ENCODE measurements around the gene LRRC7. TPM values are rescaled to one million over a fixed set of nuclear protein-coding genes. Genes with fewer than 3 reads are reported as not detected.

LRRC7 gene
- total and polyA plus RNA-seq, 4 experiments from 2014 or later = not detected

DNA sequence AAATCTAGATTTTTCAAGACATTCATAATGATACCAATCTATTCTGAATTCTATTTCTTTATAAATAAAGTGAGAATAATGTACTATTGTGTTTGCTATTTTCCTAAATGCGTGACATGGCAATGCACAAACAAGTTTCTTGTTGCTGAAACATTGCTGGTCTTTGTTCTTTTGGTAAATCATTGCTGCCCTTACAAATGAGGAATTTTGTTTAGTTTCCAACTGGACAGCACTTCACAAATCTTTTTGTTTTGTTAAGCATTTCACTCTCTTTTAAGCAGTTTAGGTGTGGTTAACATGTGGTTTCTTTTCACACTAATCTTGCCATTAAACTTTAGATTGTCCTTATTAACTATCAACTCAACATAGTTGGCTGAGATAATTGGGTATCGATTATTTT is 94.6 kb downstream of the LRRC7 start:
- intact Hi-C loops (cut with micrococcal nuclease) = no loop called here

DNA sequence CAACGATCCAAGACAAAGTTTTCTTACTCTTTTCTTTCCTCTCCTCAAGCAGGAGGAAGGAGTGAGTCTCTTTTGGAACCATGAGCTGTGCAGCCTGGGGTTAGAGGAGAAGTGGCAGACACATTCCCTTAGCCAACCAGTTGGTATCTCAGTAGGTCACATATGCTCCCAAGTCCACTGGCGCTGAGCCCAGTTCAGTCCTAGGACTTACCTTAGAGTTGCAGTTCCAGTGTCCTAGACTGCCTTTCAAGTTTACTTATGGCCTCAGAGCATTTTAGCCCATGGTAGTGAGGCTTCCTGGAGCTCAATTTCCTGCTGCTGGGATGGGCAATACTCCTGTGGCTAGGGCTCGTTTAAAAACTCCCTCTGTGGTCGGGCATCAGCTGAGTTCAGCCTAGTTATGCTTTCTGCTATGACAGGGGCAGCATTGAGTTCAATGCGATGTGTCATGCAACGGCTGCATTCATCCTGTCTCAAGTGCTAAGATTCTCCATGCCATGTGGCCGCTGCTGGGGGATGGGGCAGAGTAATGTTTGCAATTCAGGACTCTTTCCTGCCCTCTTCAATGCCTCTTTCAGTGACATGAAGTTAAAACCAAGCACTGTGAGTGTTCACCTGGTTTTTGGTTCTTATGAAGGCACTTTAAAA is 103.8 kb downstream of the LRRC7 start:
- Histone ChIP-seq H3K36me3 (ENCODE audit: insufficient read depth, low read length) (no peaks in the 10 kb centered on the region), H3K27me3 (ENCODE audit: insufficient read depth, low read length) (no peaks in the 10 kb centered on the region), H3K9me3 (ENCODE audit: control insufficient read depth in 1 of 2, low read length in 2 of 2) (no peaks in the 10 kb centered on the region), H3K27ac (ENCODE audit: low read depth, low read length) (no peak overlapping the region), H3K4me3 (ENCODE audit: low read length in 2 of 2) (no peak overlapping the region), H3K4me1 (ENCODE audit: insufficient read depth, low read length) (no peaks in the 10 kb centered on the region)
- Mint-ChIP-seq H3K9me3 (peaks cover 2 to 14% (median 9%) of the 10 kb centered on the region in 8 donors), H3K36me3 (no peaks in the 10 kb centered on the region), H3K27ac (no peak overlapping the region), H3K4me3 (no peak overlapping the region), H3K4me1 (no peaks in the 10 kb centered on the region), H3K27me3 (no peaks in the 10 kb centered on the region)
- POLR2A ChIA-PET (ENCODE audit: partially characterized antibody) = no interaction called here
- no peak for DNase-seq
- intact Hi-C loops (cut with micrococcal nuclease) = no loop called here
- CTCF ChIA-PET (ENCODE audit: partially characterized antibody) = no interaction called here

More for the DNA sequence above, 94.6 kb downstream of the LRRC7 start:
- no peaks in the 10 kb centered on the region for H3K36me3 Mint-ChIP-seq
- ChIA-PET POLR2A (ENCODE audit: partially characterized antibody) (no interaction called here), CTCF (ENCODE audit: partially characterized antibody) (no interaction called here)
- no peak overlapping the region for H3K27ac Mint-ChIP-seq
- peaks cover 5 to 32% (median 14%) of the 10 kb centered on the region in 8 donors for H3K9me3 Mint-ChIP-seq
- Histone ChIP-seq H3K4me3 (ENCODE audit: low read length in 2 of 2) (no peak overlapping the region), H3K4me1 (ENCODE audit: insufficient read depth, low read length) (no peaks in the 10 kb centered on the region), H3K27ac (ENCODE audit: low read depth, low read length) (no peak overlapping the region), H3K9me3 (ENCODE audit: control insufficient read depth in 1 of 2, low read length in 2 of 2) (no peaks in the 10 kb centered on the region), H3K27me3 (ENCODE audit: insufficient read depth, low read length) (no peaks in the 10 kb centered on the region), H3K36me3 (ENCODE audit: insufficient read depth, low read length) (no peaks in the 10 kb centered on the region)
- H3K4me3 Mint-ChIP-seq = no peak overlapping the region
- H3K4me1 Mint-ChIP-seq = no peaks in the 10 kb centered on the region
- H3K27me3 Mint-ChIP-seq = no peaks in the 10 kb centered on the region
- no peak for DNase-seq

DNA sequence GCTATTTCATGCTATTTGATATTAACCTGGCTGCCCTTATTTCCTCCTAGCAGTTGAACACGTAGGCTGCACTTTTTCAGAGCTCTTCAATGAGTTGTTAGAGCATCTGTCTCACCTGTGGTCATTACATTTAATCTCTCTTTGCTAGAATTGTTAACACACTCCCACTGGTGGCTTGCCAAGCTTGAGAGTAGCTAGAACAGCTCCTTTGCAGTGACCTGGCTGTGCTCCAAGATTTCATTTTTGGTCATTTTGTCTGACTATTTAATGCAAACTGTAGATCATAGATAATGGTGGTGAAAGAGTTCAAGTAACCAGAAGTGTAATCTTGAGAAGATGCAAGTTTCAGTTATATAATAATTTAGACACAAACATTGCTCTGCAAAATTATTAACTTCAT is 105.6 kb downstream of the LRRC7 start:
- Histone ChIP-seq H3K4me3 (ENCODE audit: low read length in 2 of 2) (no peak overlapping the region), H3K9me3 (ENCODE audit: control insufficient read depth in 1 of 2, low read length in 2 of 2) (no peaks in the 10 kb centered on the region), H3K27me3 (ENCODE audit: insufficient read depth, low read length) (no peaks in the 10 kb centered on the region), H3K4me1 (ENCODE audit: insufficient read depth, low read length) (no peaks in the 10 kb centered on the region), H3K36me3 (ENCODE audit: insufficient read depth, low read length) (no peaks in the 10 kb centered on the region), H3K27ac (ENCODE audit: low read depth, low read length) (no peak overlapping the region)
- Mint-ChIP-seq H3K36me3 (no peaks in the 10 kb centered on the region), H3K27ac (no peak overlapping the region), H3K4me3 (no peak overlapping the region), H3K4me1 (no peaks in the 10 kb centered on the region), H3K27me3 (no peaks in the 10 kb centered on the region), H3K9me3 (peaks cover 0 to 15% (median 7%) of the 10 kb centered on the region in 8 donors)
- intact Hi-C loops (cut with micrococcal nuclease) = no loop called here
- ChIA-PET CTCF (ENCODE audit: partially characterized antibody) (no interaction called here), POLR2A (ENCODE audit: partially characterized antibody) (no interaction called here)
- no peak for DNase-seq

DNA sequence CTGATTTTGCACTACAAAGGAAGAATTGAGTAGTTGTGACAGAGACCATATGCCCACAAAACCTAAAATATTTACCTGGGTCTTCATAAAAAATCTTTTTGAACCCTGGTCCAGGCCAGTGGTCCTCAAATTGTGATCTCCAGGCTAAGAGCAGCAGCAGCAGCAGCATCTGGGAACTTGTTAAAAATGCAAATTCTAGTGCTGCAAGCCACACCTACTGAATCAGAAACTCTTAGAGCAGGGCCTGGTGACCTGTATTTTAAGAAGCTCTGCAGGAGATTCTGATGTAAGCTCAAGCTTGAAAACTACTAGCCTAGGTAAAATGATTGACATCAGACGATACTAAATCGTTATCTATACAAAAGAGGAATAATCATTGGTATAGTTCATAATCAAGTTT is 112.2 kb downstream of the LRRC7 start:
- peaks cover 0 to 23% (median 2%) of the 10 kb centered on the region in 8 donors for H3K9me3 Mint-ChIP-seq
- POLR2A ChIA-PET (ENCODE audit: partially characterized antibody) = no interaction called here
- no peaks in the 10 kb centered on the region for H3K36me3 Mint-ChIP-seq
- DNase-seq = no peak
- H3K36me3 ChIP-seq (ENCODE audit: insufficient read depth, low read length) = no peaks in the 10 kb centered on the region
- no peaks in the 10 kb centered on the region for H3K4me1 Mint-ChIP-seq
- no peaks in the 10 kb centered on the region for H3K9me3 ChIP-seq (ENCODE audit: control insufficient read depth in 1 of 2, low read length in 2 of 2)
- no peak overlapping the region for H3K27ac Mint-ChIP-seq
- intact Hi-C loops (cut with micrococcal nuclease) = no loop called here
- H3K27ac ChIP-seq (ENCODE audit: low read depth, low read length) = no peak overlapping the region
- no peak overlapping the region for H3K4me3 ChIP-seq (ENCODE audit: low read length in 2 of 2)
- no peaks in the 10 kb centered on the region for H3K27me3 Mint-ChIP-seq
- no peaks in the 10 kb centered on the region for H3K4me1 ChIP-seq (ENCODE audit: insufficient read depth, low read length)
- H3K27me3 ChIP-seq (ENCODE audit: insufficient read depth, low read length) = no peaks in the 10 kb centered on the region
- CTCF ChIA-PET (ENCODE audit: partially characterized antibody) = no interaction called here
- no peak overlapping the region for H3K4me3 Mint-ChIP-seq

DNA sequence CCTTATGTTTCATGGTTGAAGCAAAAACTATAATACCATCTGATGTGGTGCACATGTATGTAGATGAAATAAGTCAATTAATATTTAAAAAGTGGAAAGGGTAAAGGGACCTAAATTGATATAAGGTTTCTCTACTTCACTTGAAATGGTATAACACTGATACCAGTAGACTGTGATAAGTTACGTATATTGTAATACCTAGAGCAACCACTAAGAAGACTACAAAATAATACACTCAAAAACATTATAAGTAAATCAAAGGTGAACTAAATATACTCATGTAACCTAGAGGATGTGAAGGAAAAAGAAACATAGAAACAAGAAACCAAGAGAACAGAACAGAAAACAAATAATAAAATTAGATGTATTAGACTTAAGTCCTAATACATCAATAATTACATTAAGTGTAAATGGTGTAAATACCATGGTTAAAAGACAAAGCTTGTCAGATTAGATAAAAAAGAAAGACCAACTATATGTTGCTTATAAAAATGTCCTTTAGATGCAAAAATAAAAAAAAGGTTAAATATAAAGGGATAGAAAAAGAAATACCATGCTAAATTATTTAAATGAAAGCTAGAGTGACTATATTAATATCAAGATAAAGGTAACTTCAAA is 118.8 kb downstream of the LRRC7 start:
- Mint-ChIP-seq H3K9me3 (peaks cover 0 to 23% (median 9%) of the 10 kb centered on the region in 8 donors), H3K27me3 (no peaks in the 10 kb centered on the region), H3K4me3 (no peak overlapping the region), H3K36me3 (no peaks in the 10 kb centered on the region), H3K4me1 (no peaks in the 10 kb centered on the region), H3K27ac (no peak overlapping the region)
- H3K4me1 ChIP-seq (ENCODE audit: insufficient read depth, low read length) = no peaks in the 10 kb centered on the region
- intact Hi-C loops (cut with micrococcal nuclease) = no loop called here
- no peak overlapping the region for H3K27ac ChIP-seq (ENCODE audit: low read depth, low read length)
- H3K27me3 ChIP-seq (ENCODE audit: insufficient read depth, low read length) = no peaks in the 10 kb centered on the region
- no peaks in the 10 kb centered on the region for H3K9me3 ChIP-seq (ENCODE audit: control insufficient read depth in 1 of 2, low read length in 2 of 2)
- ChIA-PET POLR2A (ENCODE audit: partially characterized antibody) (no interaction called here), CTCF (ENCODE audit: partially characterized antibody) (no interaction called here)
- no peaks in the 10 kb centered on the region for H3K36me3 ChIP-seq (ENCODE audit: insufficient read depth, low read length)
- H3K4me3 ChIP-seq (ENCODE audit: low read length in 2 of 2) = no peak overlapping the region
- no peak for DNase-seq

DNA sequence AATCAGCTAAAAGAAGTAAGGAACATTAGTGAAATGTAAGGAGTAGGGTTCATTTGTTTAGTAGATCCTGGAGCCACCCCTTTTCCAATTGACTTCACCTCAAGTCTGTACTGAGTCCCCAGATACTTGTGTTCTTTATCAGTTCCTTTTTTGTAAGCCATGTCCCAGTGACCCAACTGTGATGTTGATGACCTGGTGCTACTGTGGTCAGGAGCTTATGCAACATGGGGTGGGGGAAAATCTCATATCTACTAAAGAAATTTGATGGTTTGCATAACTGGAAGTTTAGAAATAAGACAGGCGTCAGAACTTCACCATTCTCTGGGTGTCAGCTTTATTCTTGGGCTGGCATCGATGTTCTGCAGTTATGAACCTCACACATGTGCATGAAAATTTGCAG is 120.5 kb downstream of the LRRC7 start:
- Histone ChIP-seq H3K36me3 (ENCODE audit: insufficient read depth, low read length) (no peaks in the 10 kb centered on the region), H3K27ac (ENCODE audit: low read depth, low read length) (no peak overlapping the region), H3K4me3 (ENCODE audit: low read length in 2 of 2) (no peak overlapping the region), H3K9me3 (ENCODE audit: control insufficient read depth in 1 of 2, low read length in 2 of 2) (no peaks in the 10 kb centered on the region), H3K4me1 (ENCODE audit: insufficient read depth, low read length) (no peaks in the 10 kb centered on the region), H3K27me3 (ENCODE audit: insufficient read depth, low read length) (no peaks in the 10 kb centered on the region)
- no peaks in the 10 kb centered on the region for H3K27me3 Mint-ChIP-seq
- ChIA-PET POLR2A (ENCODE audit: partially characterized antibody) (no interaction called here), CTCF (ENCODE audit: partially characterized antibody) (no interaction called here)
- no peak for DNase-seq
- no peak overlapping the region for H3K4me3 Mint-ChIP-seq
- intact Hi-C loops (cut with micrococcal nuclease) = no loop called here
- H3K4me1 Mint-ChIP-seq = no peaks in the 10 kb centered on the region
- H3K9me3 Mint-ChIP-seq = peaks cover 0 to 23% (median 4%) of the 10 kb centered on the region in 8 donors
- H3K27ac Mint-ChIP-seq = no peak overlapping the region
- H3K36me3 Mint-ChIP-seq = no peaks in the 10 kb centered on the region

DNA sequence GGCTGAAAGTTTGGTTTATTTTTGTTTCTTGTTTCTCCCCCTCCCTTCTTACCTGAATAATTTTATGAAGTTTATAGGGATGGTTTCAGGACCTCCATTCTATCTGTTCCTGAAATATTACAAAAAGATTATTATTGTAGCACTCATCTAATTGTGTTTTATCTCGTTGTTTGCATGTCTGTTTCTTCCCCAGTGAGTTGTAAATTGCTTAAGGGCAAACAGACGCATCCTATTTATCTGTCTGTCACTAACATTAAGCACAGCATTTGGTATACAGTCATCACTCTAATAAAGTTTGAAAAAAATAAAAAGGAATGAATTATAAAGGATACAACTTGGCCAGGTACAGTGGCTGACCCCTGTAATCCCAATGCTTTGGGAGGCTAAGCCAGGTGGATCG is 123.5 kb downstream of the LRRC7 start:
- H3K9me3 Mint-ChIP-seq = peaks cover 3 to 27% (median 8%) of the 10 kb centered on the region in 8 donors
- Histone ChIP-seq H3K4me3 (ENCODE audit: low read length in 2 of 2) (no peak overlapping the region), H3K9me3 (ENCODE audit: control insufficient read depth in 1 of 2, low read length in 2 of 2) (no peaks in the 10 kb centered on the region), H3K27ac (ENCODE audit: low read depth, low read length) (no peak overlapping the region), H3K4me1 (ENCODE audit: insufficient read depth, low read length) (no peaks in the 10 kb centered on the region), H3K36me3 (ENCODE audit: insufficient read depth, low read length) (no peaks in the 10 kb centered on the region), H3K27me3 (ENCODE audit: insufficient read depth, low read length) (no peaks in the 10 kb centered on the region)
- CTCF ChIA-PET (ENCODE audit: partially characterized antibody) = no interaction called here
- no peak for DNase-seq
- no peaks in the 10 kb centered on the region for H3K4me1 Mint-ChIP-seq
- POLR2A ChIA-PET (ENCODE audit: partially characterized antibody) = no interaction called here
- no peaks in the 10 kb centered on the region for H3K27me3 Mint-ChIP-seq
- no peak overlapping the region for H3K27ac Mint-ChIP-seq
- H3K36me3 Mint-ChIP-seq = no peaks in the 10 kb centered on the region
- intact Hi-C loops (cut with micrococcal nuclease) = no loop called here
- H3K4me3 Mint-ChIP-seq = no peak overlapping the region

Data from CD4-positive, alpha-beta memory T cell (primary cell).